ENCODE data around the gene SCN10A.

SCN10A gene

GRCh38 chr3:38728008-38728407 lies 88.0 kb downstream of the SCN10A start:
- no peak for DNase-seq (ENCODE audit: low spot score)
- TF ChIP-seq CTCF (IDR thresholded peaks at IDR 0.05; ENCODE audit: borderline replicate concordance, control extremely low read depth, extremely low read depth, insufficient read depth, missing control alignments), result no peak
- in situ Hi-C loops (cut with MboI; ENCODE audit: low sequenced_read_pairs, unreplicated experiment), result no loop called here

- DNase-seq (ENCODE audit: low spot score), result no peak
- in situ Hi-C loops (cut with MboI; ENCODE audit: low sequenced_read_pairs, unreplicated experiment), result no loop called here
- no peak for TF ChIP-seq CTCF (IDR thresholded peaks at IDR 0.05; ENCODE audit: borderline replicate concordance, control extremely low read depth, extremely low read depth, insufficient read depth, missing control alignments)
Observed at GRCh38 chr3:38726751-38727150, 89.3 kb downstream of the SCN10A start.

GRCh38 chr3:38725726-38726419 lies 90.1 kb downstream of the SCN10A start:
- no peak for DNase-seq (ENCODE audit: low spot score)
- in situ Hi-C loops (cut with MboI; ENCODE audit: low sequenced_read_pairs, unreplicated experiment), result no loop called here
- no peak for TF ChIP-seq CTCF (IDR thresholded peaks at IDR 0.05; ENCODE audit: borderline replicate concordance, control extremely low read depth, extremely low read depth, insufficient read depth, missing control alignments)

GRCh38 chr3:38724392-38724736 lies 91.7 kb downstream of the SCN10A start:
- no peak for DNase-seq (ENCODE audit: low spot score)
- TF ChIP-seq CTCF (IDR thresholded peaks at IDR 0.05; ENCODE audit: borderline replicate concordance, control extremely low read depth, extremely low read depth, insufficient read depth, missing control alignments), result no peak
- in situ Hi-C loops (cut with MboI; ENCODE audit: low sequenced_read_pairs, unreplicated experiment), result no loop called here

GRCh38 chr3:38723569-38724391 lies 92.2 kb downstream of the SCN10A start:
- DNase-seq (ENCODE audit: low spot score), result no peak
- no peak for TF ChIP-seq CTCF (IDR thresholded peaks at IDR 0.05; ENCODE audit: borderline replicate concordance, control extremely low read depth, extremely low read depth, insufficient read depth, missing control alignments)
- in situ Hi-C loops (cut with MboI; ENCODE audit: low sequenced_read_pairs, unreplicated experiment), result no loop called here

GRCh38 chr3:38722781-38723568 lies 93.0 kb downstream of the SCN10A start:
- TF ChIP-seq CTCF (IDR thresholded peaks at IDR 0.05; ENCODE audit: borderline replicate concordance, control extremely low read depth, extremely low read depth, insufficient read depth, missing control alignments), result no peak
- no peak for DNase-seq (ENCODE audit: low spot score)
- in situ Hi-C loops (cut with MboI; ENCODE audit: low sequenced_read_pairs, unreplicated experiment), result no loop called here

All from GM13976 (cell line).